GM20431 (cell line): ENCODE data around the gene VWA5B2.
"Not testable (repeated sequence)": the region's sequence is repeated elsewhere in the genome, so short reads cannot be mapped to it uniquely, and the experiment has no call there.

Experiments
- in situ Hi-C: fragments of 300-500 bp; cut with MseI, MboI; formaldehyde crosslinking; loops from one replicate; pipeline ENCODE4 v1.15.0; 2020; ENCODE audit warnings: low sequenced_read_pairs; ENCODE audit not compliant: unreplicated experiment

Gene VWA5B2

GRCh38 chr3:184261854-184262763 is 32.7 kb downstream of the VWA5B2 start:
- in situ Hi-C loops = no loop called here

GRCh38 chr3:184262764-184263179 is 33.4 kb downstream of the VWA5B2 start:
- in situ Hi-C loops = no loop called here

GRCh38 chr3:184267249-184267648 is 37.9 kb downstream of the VWA5B2 start:
- in situ Hi-C loops = not testable (repeated sequence)

- in situ Hi-C loops = no loop called here
Measured at GRCh38 chr3:184272269-184272668, 42.9 kb downstream of the VWA5B2 start.

GRCh38 chr3:184275381-184275701 is 46.0 kb downstream of the VWA5B2 start:
- in situ Hi-C loops = no loop called here

- in situ Hi-C loops = no loop called here
Measured at GRCh38 chr3:184275961-184276910, 46.9 kb downstream of the VWA5B2 start, which contains the start of gene ECE2. Gene ECE2, plus strand, starts transcription at chr3:184276022. Its CDS starts 132 bp downstream, at chr3:184276154.

GRCh38 chr3:184277366-184277765 is 48.0 kb downstream of the VWA5B2 start:
- in situ Hi-C loops = no loop called here

- in situ Hi-C loops = loop anchor here (10.0 kb wide), 1 partner anchor 388 kb away; no protein-coding TSS in a partner anchor
Measured at GRCh38 chr3:184282941-184283340, 53.6 kb downstream of the VWA5B2 start.

- in situ Hi-C loops = loop anchor here (10.0 kb wide), 1 partner anchor 389 kb away; no protein-coding TSS in a partner anchor
Measured at GRCh38 chr3:184283681-184284080, 54.3 kb downstream of the VWA5B2 start.

- in situ Hi-C loops = loop anchor here (10.0 kb wide), 1 partner anchor 390 kb away; no protein-coding TSS in a partner anchor
Measured at GRCh38 chr3:184284696-184285095, 55.3 kb downstream of the VWA5B2 start.

GRCh38 chr3:184289426-184289938 is 60.1 kb downstream of the VWA5B2 start:
- in situ Hi-C loops = loop anchor here (10.0 kb wide), 1 partner anchor 395 kb away; no protein-coding TSS in a partner anchor

GRCh38 chr3:184290331-184290730 is 60.9 kb downstream of the VWA5B2 start:
- in situ Hi-C loops = no loop called here

GRCh38 chr3:184291044-184291737 is 61.8 kb downstream of the VWA5B2 start:
- in situ Hi-C loops = no loop called here
